ENCODE measurements around the gene APBA1. TPM values are rescaled to one million over a fixed set of nuclear protein-coding genes. Genes with fewer than 3 reads are reported as not detected.

The APBA1 gene
- total and polyA plus RNA-seq, 2 of the 4 experiments (the other 2 are of a cell fraction): 3.8 to 5.1 TPM

GRCh38 chr9:69600314-69601047 is 71.7 kb downstream of the APBA1 start:
- DNase-seq (no peak), ATAC-seq (ENCODE audit: low read depth) (no peak)
- no peak overlapping the region for H2BK20ac ChIP-seq (ENCODE audit: low read depth, low read length)
- H4K91ac ChIP-seq (ENCODE audit: insufficient read depth, low read depth, low read length): no peak overlapping the region
- no peak overlapping the region for H2AK9ac ChIP-seq (replicated peaks; ENCODE audit: low read depth, low read length, poor library complexity)
- dilution Hi-C loops (cut with HindIII; ENCODE audit: low sequenced_read_pairs, unreplicated experiment): no loop called here
- no peak overlapping the region for H2BK5ac ChIP-seq (ENCODE audit: low read depth, low read length, poor library complexity, severe bottlenecking)
- no peak overlapping the region for H3K23ac ChIP-seq (ENCODE audit: low read depth, low read length)
- H3K79me1 ChIP-seq (ENCODE audit: low read depth in 1 of 2, low read length in 2 of 2): peaks cover 3 to 8% of the 10 kb centered on the region in 2 experiments; a peak in 2 of 4 replicates
- no peak overlapping the region for H4K5ac ChIP-seq (ENCODE audit: low read depth, low read length)
- intact Hi-C loops (cut with micrococcal nuclease): no loop called here
- TF ChIP-seq USF2 (IDR thresholded peaks at IDR 0.05; ENCODE audit: low read depth, low read length): no peak
- TF ChIP-seq CHD1 (IDR thresholded peaks at IDR 0.05; ENCODE audit: low read depth, low read length): no peak
- in situ Hi-C loops (cut with MboI; ENCODE audit: low sequenced_read_pairs): no loop called here
- H2BK120ac ChIP-seq (ENCODE audit: low read depth, low read length): no peak overlapping the region
- no peak overlapping the region for H3K9ac ChIP-seq (ENCODE audit: low read depth, low read length)
- no CpG with 5 or more reads among the region's 7 CpGs for WGBS, 2 experiments (ENCODE audit: extremely low coverage in 2 of 2, insufficient read length in 1 of 2)
- H3K36me3 ChIP-seq (ENCODE audit: control insufficient read depth, insufficient read depth, low read length): no peaks in the 10 kb centered on the region
- H3K4me1 ChIP-seq (ENCODE audit: control insufficient read depth, insufficient read depth, low read length): no peaks in the 10 kb centered on the region
- H3K9me1 ChIP-seq (ENCODE audit: insufficient read depth, low read length): peaks cover 12% of the 10 kb centered on the region
- no peak overlapping the region for H3K4me2 ChIP-seq (ENCODE audit: low read depth, low read length)
- no peak overlapping the region for H3K4ac ChIP-seq (ENCODE audit: low read depth, low read length)
- H3K14ac ChIP-seq (replicated peaks; ENCODE audit: low read depth, low read length): no peak overlapping the region
- no peak overlapping the region for H3K27ac ChIP-seq (ENCODE audit: insufficient read depth, low read length)
- POLR2A ChIA-PET (ENCODE audit: unreplicated experiment): no interaction called here
- no TSS peak for BruUV-seq (replicated peaks)
- no peak overlapping the region for H3K56ac ChIP-seq (ENCODE audit: extremely low read depth, insufficient read depth, low read length)
- no peak overlapping the region for H3K4me3 ChIP-seq (ENCODE audit: insufficient read depth, low read depth, low read length)
- no peak overlapping the region for H4K8ac ChIP-seq (ENCODE audit: low read depth in 2 of 2, low read length in 2 of 2)
- H3K9me3 ChIP-seq (ENCODE audit: control insufficient read depth, insufficient read depth, low read length): no peaks in the 10 kb centered on the region
- no peaks in the 10 kb centered on the region for H4K20me1 ChIP-seq (ENCODE audit: insufficient read depth, low read length)
- no peak overlapping the region for H2AK5ac ChIP-seq (ENCODE audit: low read depth, low read length)
- CTCF ChIA-PET: interaction anchor here (0.5 kb wide), 1 partner anchor 221 kb away, joined by 5 read pairs; no protein-coding TSS in a partner anchor
- no peak overlapping the region for H2AFZ ChIP-seq (replicated peaks; ENCODE audit: low read length, poor library complexity)
- H3K27me3 ChIP-seq (ENCODE audit: control insufficient read depth, insufficient read depth, low read length): no peaks in the 10 kb centered on the region
- no peak overlapping the region for H3K18ac ChIP-seq (ENCODE audit: low read depth, low read length)
- no peak overlapping the region for H2BK15ac ChIP-seq (ENCODE audit: low read depth, low read length)

All from IMR-90 (cell line).